ENCODE measurements around the gene OR56B1.

Gene OR56B1

GRCh38 chr11:5737670-5738392 lies 1.6 kb downstream of the OR56B1 start:
- DNase-seq: no peak

- DNase-seq: no peak
Measured at GRCh38 chr11:5738431-5738830, 2.2 kb downstream of the OR56B1 start.

- DNase-seq: no peak
Measured at GRCh38 chr11:5746614-5747013, 10.4 kb downstream of the OR56B1 start.

- no peak for DNase-seq
Measured at GRCh38 chr11:5749836-5750235, 13.6 kb downstream of the OR56B1 start.

- DNase-seq: no peak
Measured at GRCh38 chr11:5753943-5754342, 17.7 kb downstream of the OR56B1 start, which contains the start of gene OR52N4. Gene OR52N4, plus strand, starts transcription at chr11:5754243. Its CDS starts 498 bp downstream, at chr11:5754741.

- no peak for DNase-seq
Measured at GRCh38 chr11:5767056-5767455, 30.8 kb downstream of the OR56B1 start.

- no peak for DNase-seq
Measured at GRCh38 chr11:5783255-5783654, 47.0 kb downstream of the OR56B1 start, which contains the start of gene OR52N5. Gene OR52N5, minus strand, starts transcription at chr11:5783355. Its CDS starts 4,721 bp downstream, at chr11:5778634.

All from NCI-H1694 treated with DMSO at 0.1 percent for 48 hours (cell line).